Parathyroid adenoma (tissue), 2 donors: Measurements from ENCODE around the gene CAMTA1.
"Not testable (repeated sequence)": the region's sequence is repeated elsewhere in the genome, so short reads cannot be mapped to it uniquely, and the experiment has no call there.

Experiments used
- H2AFZ ChIP-seq: fragments of 300-600 bp; sonication (generic); one replicate; pipeline ENCODE4 v1.7.0; 2017; ENCODE audit warnings: antibody characterized with exemption, mild to moderate bottlenecking
- H3K27ac ChIP-seq: fragments of 300-600 bp; sonication (generic); one replicate; pipeline ENCODE4 v1.7.0; 2017
- H3K27me3 ChIP-seq: fragments of 300-600 bp; sonication (generic); one replicate; pipeline ENCODE4 v1.7.0; 2017; ENCODE audit warnings: low read length; ENCODE audit not compliant: control insufficient read depth, insufficient read depth
- H3K36me3 ChIP-seq: fragments of 300-600 bp; sonication (generic); one replicate; pipeline ENCODE4 v1.7.0; 2017; ENCODE audit warnings: low read length; ENCODE audit not compliant: control insufficient read depth, insufficient read depth
- H3K4me1 ChIP-seq: fragments of 300-600 bp; sonication (generic); one replicate; pipeline ENCODE4 v1.7.0; 2017; ENCODE audit warnings: control low read depth
- H3K4me2 ChIP-seq: fragments of 300-600 bp; sonication (generic); one replicate; pipeline ENCODE4 v1.7.0; 2017; ENCODE audit warnings: low read length
- H3K4me3 ChIP-seq: fragments of 300-600 bp; sonication (generic); one replicate; pipeline ENCODE4 v1.7.0; 2017; ENCODE audit warnings: low read depth, low read length
- H3K79me2 ChIP-seq: fragments of 300-600 bp; sonication (generic); one replicate; pipeline ENCODE4 v1.7.0; 2017; ENCODE audit warnings: control low read depth
- H3K9ac ChIP-seq: fragments of 300-600 bp; sonication (generic); one replicate; pipeline ENCODE4 v1.7.0; 2017; ENCODE audit warnings: mild to moderate bottlenecking
- H3K9me3 ChIP-seq: fragments of 300-600 bp; sonication (generic); one replicate; pipeline ENCODE4 v1.7.0; 2017; ENCODE audit warnings: low read length; ENCODE audit not compliant: control insufficient read depth
- TF ChIP-seq, protein P1 (sequence below): fragments of 300-600 bp; sonication (generic); IDR thresholded peaks from one replicate; pipeline ENCODE4 v1.7.0; 2017; ENCODE audit warnings: antibody characterized with exemption, mild to moderate bottlenecking
- donor health status: primary hyperparathyroidism.

CAMTA1 gene

DNA sequence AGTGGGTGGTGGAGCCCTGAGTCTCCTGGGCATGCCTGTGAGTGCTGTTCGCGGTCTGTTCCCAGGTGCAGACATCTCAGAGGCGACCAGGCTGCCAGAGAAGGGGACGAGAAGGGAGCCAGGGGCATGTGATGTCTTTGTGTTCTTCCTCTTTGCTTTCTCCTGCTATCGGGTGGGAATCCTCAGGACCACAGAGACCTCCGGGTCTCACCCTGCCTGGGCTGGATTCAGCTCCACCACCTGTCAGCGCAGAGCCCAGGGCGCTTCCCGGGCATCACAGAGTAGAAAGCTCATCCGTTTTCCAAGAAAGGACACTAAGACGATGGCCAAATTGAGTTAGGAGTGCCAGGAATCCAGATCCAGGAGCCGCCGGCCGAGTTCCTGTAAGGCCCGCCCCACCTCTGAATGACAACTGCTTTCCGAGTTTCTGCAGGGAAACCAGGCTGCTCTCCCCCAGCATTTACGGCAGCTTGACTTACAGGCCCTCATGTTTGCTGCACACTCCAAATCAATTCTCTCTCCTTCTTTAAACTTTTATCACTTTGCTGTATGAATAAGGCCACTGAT is 130.8 kb downstream of the CAMTA1 start:
- no peaks in the 10 kb centered on the region for H3K9me3 ChIP-seq
- H3K27ac ChIP-seq: no peak overlapping the region
- TF ChIP-seq, protein P1, sequence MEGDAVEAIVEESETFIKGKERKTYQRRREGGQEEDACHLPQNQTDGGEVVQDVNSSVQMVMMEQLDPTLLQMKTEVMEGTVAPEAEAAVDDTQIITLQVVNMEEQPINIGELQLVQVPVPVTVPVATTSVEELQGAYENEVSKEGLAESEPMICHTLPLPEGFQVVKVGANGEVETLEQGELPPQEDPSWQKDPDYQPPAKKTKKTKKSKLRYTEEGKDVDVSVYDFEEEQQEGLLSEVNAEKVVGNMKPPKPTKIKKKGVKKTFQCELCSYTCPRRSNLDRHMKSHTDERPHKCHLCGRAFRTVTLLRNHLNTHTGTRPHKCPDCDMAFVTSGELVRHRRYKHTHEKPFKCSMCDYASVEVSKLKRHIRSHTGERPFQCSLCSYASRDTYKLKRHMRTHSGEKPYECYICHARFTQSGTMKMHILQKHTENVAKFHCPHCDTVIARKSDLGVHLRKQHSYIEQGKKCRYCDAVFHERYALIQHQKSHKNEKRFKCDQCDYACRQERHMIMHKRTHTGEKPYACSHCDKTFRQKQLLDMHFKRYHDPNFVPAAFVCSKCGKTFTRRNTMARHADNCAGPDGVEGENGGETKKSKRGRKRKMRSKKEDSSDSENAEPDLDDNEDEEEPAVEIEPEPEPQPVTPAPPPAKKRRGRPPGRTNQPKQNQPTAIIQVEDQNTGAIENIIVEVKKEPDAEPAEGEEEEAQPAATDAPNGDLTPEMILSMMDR: no peak
- H3K4me3 ChIP-seq: no peak overlapping the region
- no peaks in the 10 kb centered on the region for H3K36me3 ChIP-seq
- no peak overlapping the region for H3K4me2 ChIP-seq
- H3K79me2 ChIP-seq: no peaks in the 10 kb centered on the region
- no peak overlapping the region for H2AFZ ChIP-seq
- no peaks in the 10 kb centered on the region for H3K4me1 ChIP-seq
- no peaks in the 10 kb centered on the region for H3K27me3 ChIP-seq
- no peak overlapping the region for H3K9ac ChIP-seq

- TF ChIP-seq, protein P1: no peak
- Histone ChIP-seq H3K4me3 (no peak overlapping the region), H3K36me3 (no peaks in the 10 kb centered on the region), H3K27ac (no peak overlapping the region), H3K27me3 (no peaks in the 10 kb centered on the region), H2AFZ (no peak overlapping the region), H3K4me1 (no peaks in the 10 kb centered on the region), H3K79me2 (no peaks in the 10 kb centered on the region), H3K9me3 (no peaks in the 10 kb centered on the region), H3K9ac (no peak overlapping the region), H3K4me2 (no peak overlapping the region)
These were observed 131.8 kb downstream of the CAMTA1 start for GRCh38 chr1:6917067-6917466.

- no peaks in the 10 kb centered on the region for H3K27me3 ChIP-seq
- H3K4me2 ChIP-seq: no peak overlapping the region
- H2AFZ ChIP-seq: no peak overlapping the region
- H3K36me3 ChIP-seq: no peaks in the 10 kb centered on the region
- TF ChIP-seq, protein P1: no peak
- H3K9ac ChIP-seq: no peak overlapping the region
- H3K27ac ChIP-seq: no peak overlapping the region
- no peaks in the 10 kb centered on the region for H3K9me3 ChIP-seq
- H3K4me3 ChIP-seq: no peak overlapping the region
- no peaks in the 10 kb centered on the region for H3K79me2 ChIP-seq
- no peaks in the 10 kb centered on the region for H3K4me1 ChIP-seq
These were observed 133.1 kb downstream of the CAMTA1 start for GRCh38 chr1:6918186-6918924.

DNA sequence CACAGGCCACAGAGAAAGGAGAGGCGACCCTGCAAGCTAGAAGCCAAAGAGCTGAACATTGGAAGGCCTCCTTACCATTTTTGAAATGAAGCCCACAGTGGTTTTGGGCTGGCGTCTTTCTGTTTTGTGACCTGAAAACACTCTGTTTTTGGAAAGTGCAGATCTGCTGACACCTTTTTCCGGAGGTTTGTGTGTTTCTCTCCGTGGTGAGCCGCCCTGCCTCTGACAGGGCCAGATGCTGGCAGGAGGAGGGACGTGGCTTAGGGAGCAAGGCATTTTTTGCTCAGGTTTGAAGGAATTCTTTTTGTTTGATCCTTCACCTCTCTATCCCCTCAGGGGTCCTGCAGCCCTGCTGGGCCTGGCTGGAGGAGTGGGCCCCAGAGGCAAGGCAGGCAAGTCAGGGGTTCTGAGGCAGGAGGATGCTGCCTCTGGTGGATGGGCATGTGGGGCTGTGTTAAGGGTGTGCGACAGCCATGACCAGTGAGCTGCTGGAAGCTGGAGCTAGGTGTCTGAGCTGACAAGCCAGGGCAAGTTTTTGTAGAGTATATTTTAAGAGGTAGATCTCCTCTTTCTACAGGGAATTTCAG is 133.8 kb downstream of the CAMTA1 start:
- Histone ChIP-seq H3K27ac (no peak overlapping the region), H3K79me2 (no peaks in the 10 kb centered on the region), H3K36me3 (no peaks in the 10 kb centered on the region), H3K27me3 (no peaks in the 10 kb centered on the region), H2AFZ (no peak overlapping the region), H3K4me3 (no peak overlapping the region), H3K9me3 (no peaks in the 10 kb centered on the region), H3K4me2 (no peak overlapping the region), H3K9ac (no peak overlapping the region), H3K4me1 (no peaks in the 10 kb centered on the region)
- TF ChIP-seq, protein P1: no peak

GRCh38 chr1:6921506-6921905 is 136.3 kb downstream of the CAMTA1 start:
- not testable (repeated sequence) for H3K27me3 ChIP-seq

More at GRCh38 chr1:6921506-6921905, 136.3 kb downstream of the CAMTA1 start:
- H3K27ac ChIP-seq, H3K4me1 ChIP-seq, H3K4me3 ChIP-seq, H3K9ac ChIP-seq, H2AFZ ChIP-seq, H3K79me2 ChIP-seq, H3K4me2 ChIP-seq, H3K36me3 ChIP-seq, H3K9me3 ChIP-seq: not testable (repeated sequence)
